GM12891 (cell line): ENCODE measurements around the gene HORMAD2.

Source experiments
- POLR2A ChIP-seq: IDR thresholded peaks from 2 replicates; pipeline ENCODE4 v1.6.1; 2011; ENCODE audit warnings: low read depth, low read length, control low read depth
- POLR2AphosphoS5 ChIP-seq: IDR thresholded peaks from 2 replicates; pipeline ENCODE4 v1.6.1; 2011; ENCODE audit warnings: low read depth, low read length, control low read depth
- POU2F2 ChIP-seq: IDR thresholded peaks from 2 replicates; pipeline ENCODE4 v1.6.1; 2011; ENCODE audit warnings: low read depth, mild to moderate bottlenecking, control low read depth, low read length, moderate library complexity
- TAF1 ChIP-seq: IDR thresholded peaks from 2 replicates; pipeline ENCODE4 v1.6.1; 2011; ENCODE audit warnings: low read depth, low read length, control low read depth

DNA sequence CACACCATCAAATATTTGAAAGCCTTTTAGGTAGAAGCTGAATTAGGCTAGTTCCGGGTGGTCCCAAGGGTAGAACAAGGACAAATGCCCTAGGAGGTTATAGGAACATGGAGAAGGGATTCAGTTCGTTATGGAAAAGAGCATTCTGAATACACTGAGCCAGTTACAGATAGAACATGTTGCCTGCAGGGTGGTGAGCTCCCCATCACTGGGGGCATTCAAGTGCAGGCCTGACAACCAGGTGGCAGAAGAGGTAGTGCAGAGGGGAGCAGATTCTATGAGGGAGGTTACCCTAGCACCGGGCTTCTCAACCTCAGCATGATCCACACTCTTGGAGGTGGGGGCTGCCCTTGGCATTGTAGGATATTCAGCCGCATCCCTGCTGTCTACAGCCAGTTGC is 142.1 kb downstream of the HORMAD2 start:
- TF ChIP-seq POLR2A, result no peak
- no peak for TF ChIP-seq POLR2AphosphoS5
- TF ChIP-seq POU2F2, result no peak
- no peak for TF ChIP-seq TAF1
